GM19438 (cell line): ENCODE measurements around the gene SLC16A9.

Experiments
- ATAC-seq: cut with Tn5 transposase; IDR thresholded peaks from one replicate; pipeline ENCODE4 v1.9.1; 2021; ENCODE audit warnings: low read depth; ENCODE audit not compliant: unreplicated experiment

The SLC16A9 gene

GRCh38 chr10:59724098-59724938 is 14.7 kb upstream of the SLC16A9 start:
- ATAC-seq, result no peak

GRCh38 chr10:59720377-59720776 is 10.7 kb upstream of the SLC16A9 start:
- ATAC-seq, result no peak

GRCh38 chr10:59719374-59719773 is 9.7 kb upstream of the SLC16A9 start:
- no peak for ATAC-seq

GRCh38 chr10:59718257-59718656 is 8.6 kb upstream of the SLC16A9 start:
- ATAC-seq, result no peak

GRCh38 chr10:59713196-59713821 is 3.7 kb upstream of the SLC16A9 start:
- ATAC-seq, result no peak

GRCh38 chr10:59711871-59712494 is 2.3 kb upstream of the SLC16A9 start:
- no peak for ATAC-seq

GRCh38 chr10:59708816-59709394 is 745 bp downstream of the SLC16A9 start:
- ATAC-seq, result peak; percentile 38

- no peak for ATAC-seq
Observed at GRCh38 chr10:59706851-59707797, 2.5 kb downstream of the SLC16A9 start.

- no peak for ATAC-seq
Observed at GRCh38 chr10:59705931-59706330, 3.7 kb downstream of the SLC16A9 start.

- ATAC-seq, result no peak
Observed at GRCh38 chr10:59704630-59705029, 5.0 kb downstream of the SLC16A9 start.

- no peak for ATAC-seq
Observed at GRCh38 chr10:59702347-59702746, 7.3 kb downstream of the SLC16A9 start.

GRCh38 chr10:59700709-59701108 is 8.9 kb downstream of the SLC16A9 start:
- no peak for ATAC-seq

- ATAC-seq, result no peak
Observed at GRCh38 chr10:59698326-59698725, 11.3 kb downstream of the SLC16A9 start.

GRCh38 chr10:59695637-59696036 is 14.0 kb downstream of the SLC16A9 start:
- ATAC-seq, result no peak

GRCh38 chr10:59694936-59695335 is 14.7 kb downstream of the SLC16A9 start:
- no peak for ATAC-seq

- ATAC-seq, result no peak
Observed at GRCh38 chr10:59692113-59692512, 17.5 kb downstream of the SLC16A9 start.

- ATAC-seq, result no peak
Observed at GRCh38 chr10:59688921-59689351, 20.7 kb downstream of the SLC16A9 start.

GRCh38 chr10:59687657-59688056 is 22.0 kb downstream of the SLC16A9 start:
- no peak for ATAC-seq

- ATAC-seq, result no peak
Observed at GRCh38 chr10:59684006-59684405, 25.6 kb downstream of the SLC16A9 start.
